IMR-90 (cell line): ENCODE measurements around the gene CXCL17. TPM values are rescaled to one million over a fixed set of nuclear protein-coding genes. Genes with fewer than 3 reads are reported as not detected.

Source experiments
- ATAC-seq: fragments of 200-7000 bp; cut with Tn5 transposase; 2 replicates; pipeline ENCODE4 v1.9.1; 2020; ENCODE audit warnings: low read depth, mild to moderate bottlenecking, moderate library complexity
- BruUV-seq: library from RNA; stranded (reverse); fragments of 400-500 nt; replicated peaks from 2 replicates; lab custom pipeline; 2021; lab: Mats Ljungman, UMichigan
- CTCF ChIA-PET: fragments of 300-600 bp; formaldehyde crosslinking; extraction: SDS; loops from one replicate; lab custom pipeline; 2021; ENCODE audit warnings: antibody characterized with exemption; lab: Yijun Ruan, JAX
- POLR2A ChIA-PET: fragments of 300-600 bp; sonication (Branson Sonifier 250); formaldehyde crosslinking; loops from one replicate; lab custom pipeline; 2022; ENCODE audit warnings: antibody characterized with exemption; ENCODE audit not compliant: unreplicated experiment; lab: Charles Lee
- DNase-seq: peaks from one replicate; pipeline ENCODE4 v3.0.0; 2013
- H2AFZ ChIP-seq: replicated peaks from 2 replicates; pipeline ENCODE3; 2013; ENCODE audit warnings: low read length, mild to moderate bottlenecking; ENCODE audit not compliant: poor library complexity
- H2AK5ac ChIP-seq: 2 replicates; pipeline ENCODE4 v1.6.1; 2013; ENCODE audit warnings: low read depth, low read length, inconsistent platforms
- H2AK9ac ChIP-seq: replicated peaks from 2 replicates; pipeline ENCODE3; 2013; ENCODE audit warnings: mild to moderate bottlenecking, low read depth, low read length, moderate library complexity; ENCODE audit not compliant: poor library complexity
- H2BK120ac ChIP-seq: 2 replicates; pipeline ENCODE4 v1.6.1; 2013; ENCODE audit warnings: low read depth, low read length, inconsistent platforms
- H2BK15ac ChIP-seq: 3 replicates; pipeline ENCODE4 v1.6.1; 2013; ENCODE audit warnings: low read depth, low read length, inconsistent platforms
- H2BK20ac ChIP-seq: 2 replicates; pipeline ENCODE4 v1.6.1; 2013; ENCODE audit warnings: low read depth, mild to moderate bottlenecking, inconsistent platforms, low read length, moderate library complexity
- H2BK5ac ChIP-seq: 2 replicates; pipeline ENCODE4 v1.6.1; 2013; ENCODE audit warnings: mild to moderate bottlenecking, low read depth, low read length, inconsistent platforms; ENCODE audit not compliant: poor library complexity, severe bottlenecking
- H3K14ac ChIP-seq: replicated peaks from 2 replicates; pipeline ENCODE4 v1.6.1; 2013; ENCODE audit warnings: low read depth, low read length, inconsistent platforms
- H3K18ac ChIP-seq: 2 replicates; pipeline ENCODE4 v1.6.1; 2013; ENCODE audit warnings: low read depth, low read length, control low read depth
- H3K23ac ChIP-seq: 2 replicates; pipeline ENCODE4 v1.6.1; 2013; ENCODE audit warnings: low read depth, low read length, inconsistent platforms
- H3K27ac ChIP-seq: 2 replicates; pipeline ENCODE4 v1.5.1; 2013; ENCODE audit warnings: mild to moderate bottlenecking, control low read depth, low read length; ENCODE audit not compliant: insufficient read depth
- H3K27me3 ChIP-seq: 2 replicates; pipeline ENCODE4 v1.6.1; 2013; ENCODE audit warnings: low read length; ENCODE audit not compliant: control insufficient read depth, insufficient read depth
- H3K36me3 ChIP-seq: 2 replicates; pipeline ENCODE4 v1.6.1; 2013; ENCODE audit warnings: low read length, mixed read lengths; ENCODE audit not compliant: control insufficient read depth, insufficient read depth
- H3K4ac ChIP-seq: 2 replicates; pipeline ENCODE4 v1.6.1; 2013; ENCODE audit warnings: low read depth, low read length, inconsistent platforms
- H3K4me1 ChIP-seq: 2 replicates; pipeline ENCODE4 v1.6.1; 2013; ENCODE audit warnings: low read length, mixed read lengths; ENCODE audit not compliant: control insufficient read depth, insufficient read depth
- H3K4me2 ChIP-seq: 2 replicates; pipeline ENCODE4 v1.6.1; 2013; ENCODE audit warnings: low read depth, mild to moderate bottlenecking, control low read depth, low read length, moderate library complexity
- H3K4me3 ChIP-seq: 2 replicates; pipeline ENCODE4 v1.5.1; 2013; ENCODE audit warnings: low read depth, mild to moderate bottlenecking, control low read depth, low read length, moderate library complexity; ENCODE audit not compliant: insufficient read depth
- H3K56ac ChIP-seq: 2 replicates; pipeline ENCODE4 v1.6.1; 2013; ENCODE audit warnings: low read length, inconsistent platforms; ENCODE audit not compliant: insufficient read depth; ENCODE audit errors: extremely low read depth
- H3K79me1 ChIP-seq, 2 experiments: 2 replicates each; pipeline ENCODE4 v1.6.1; 2013; ENCODE audit warnings: low read length in 2 of 2, inconsistent platforms in 1 of 2, low read depth in 1 of 2
- H3K9ac ChIP-seq: 2 replicates; pipeline ENCODE4 v1.6.1; 2013; ENCODE audit warnings: low read depth, low read length, control low read depth
- H3K9me1 ChIP-seq: 2 replicates; pipeline ENCODE4 v1.6.1; 2013; ENCODE audit warnings: low read length, inconsistent platforms; ENCODE audit not compliant: insufficient read depth
- H3K9me3 ChIP-seq: 2 replicates; pipeline ENCODE4 v1.6.1; 2013; ENCODE audit warnings: low read length; ENCODE audit not compliant: control insufficient read depth, insufficient read depth
- H4K20me1 ChIP-seq: 2 replicates; pipeline ENCODE4 v1.6.1; 2013; ENCODE audit warnings: low read length, inconsistent platforms; ENCODE audit not compliant: insufficient read depth
- H4K5ac ChIP-seq: 2 replicates; pipeline ENCODE4 v1.6.1; 2013; ENCODE audit warnings: mild to moderate bottlenecking, low read depth, low read length, control low read depth
- H4K8ac ChIP-seq, 2 experiments: 2 replicates each; pipeline ENCODE4 v1.6.1; 2013; ENCODE audit warnings: low read depth in 2 of 2, low read length in 2 of 2, control low read depth in 1 of 2, inconsistent platforms in 1 of 2
- H4K91ac ChIP-seq: 2 replicates; pipeline ENCODE4 v1.6.1; 2013; ENCODE audit warnings: low read depth, low read length, inconsistent platforms; ENCODE audit not compliant: insufficient read depth
- CEBPB ChIP-seq: IDR thresholded peaks from 2 replicates; pipeline ENCODE4 v1.6.1; 2012; ENCODE audit warnings: low read depth, low read length, improper control_type of control experiment
- ELK1 ChIP-seq: fragments of 150-350 bp; IDR thresholded peaks from 2 replicates; pipeline ENCODE4 v1.6.1; 2016; ENCODE audit warnings: low read depth, mild to moderate bottlenecking, low read length, moderate library complexity, borderline replicate concordance
- MAZ ChIP-seq: IDR thresholded peaks from 2 replicates; pipeline ENCODE4 v1.6.1; 2012; ENCODE audit warnings: low read depth, mild to moderate bottlenecking, low read length, improper control_type of control experiment, moderate library complexity, borderline replicate concordance
- MXI1 ChIP-seq: IDR thresholded peaks from 2 replicates; pipeline ENCODE4 v1.6.1; 2012; ENCODE audit warnings: low read depth, mild to moderate bottlenecking, low read length, moderate library complexity, borderline replicate concordance
- NFE2L2 ChIP-seq: fragments of 150-350 bp; IDR thresholded peaks from 2 replicates; pipeline ENCODE4 v1.6.1; 2016; ENCODE audit warnings: low read depth, mild to moderate bottlenecking, low read length
- WGBS, 2 experiments: methylation state at CpG; one replicate each; pipeline versions ENCODE4 v1.1.5 to v1.1.7; 2013; ENCODE audit warnings: missing lambda C conversion rate in 2 of 2; ENCODE audit not compliant: insufficient read length in 1 of 2; ENCODE audit errors: extremely low coverage in 2 of 2; 5-methylcytosine and 5-hydroxymethylcytosine counted together
- dilution Hi-C: fragments of 300-500 bp; cut with HindIII; formaldehyde crosslinking; loops from one replicate; pipeline ENCODE4 v1.14.3; 2018; ENCODE audit warnings: low sequenced_read_pairs; ENCODE audit not compliant: unreplicated experiment
- in situ Hi-C: fragments of 300-500 bp; cut with MboI; formaldehyde crosslinking; loops from 3 replicates; pipeline ENCODE4 v1.14.3; 2019; ENCODE audit warnings: low sequenced_read_pairs, inconsistent platforms, mixed read lengths
- intact Hi-C: fragments of 100-400 bp; cut with micrococcal nuclease; formaldehyde crosslinking; loops from 2 replicates; pipeline ENCODE4 v1.10.0; 2022
- polyA plus RNA-seq, 3 experiments: library from polyadenylated mRNA; depleted of rRNA; stranded (reverse); fragments of >200 nt; gene quantifications; 2 replicates each; pipeline ENCODE4 v1.2.3, GENCODE V29; 2012; ENCODE audit warnings: low replicate concordance in 1 of 3
- total RNA-seq: library from RNA; depleted of rRNA; stranded (reverse); fragments of >200 nt; gene quantifications from 2 replicates; pipeline ENCODE4 v1.2.3, GENCODE V29; 2012

The CXCL17 gene
- total and polyA plus RNA-seq, 2 of the 4 experiments (the other 2 are of a cell fraction): not detected

GRCh38 chr19:42403586-42403985, 39.2 kb downstream of the CXCL17 start:
- Histone ChIP-seq H2BK15ac (no peak overlapping the region), H2BK20ac (no peak overlapping the region), H3K4me3 (no peak overlapping the region), H3K23ac (no peak overlapping the region), H3K27ac (no peak overlapping the region), H4K5ac (no peak overlapping the region), H3K9me1 (peaks cover 13% of the 10 kb centered on the region; the same call in 1 of the 2 replicates), H3K9ac (no peak overlapping the region), H2AFZ (no peak overlapping the region), H2AK9ac (no peak overlapping the region), H3K36me3 (peaks cover 1% of the 10 kb centered on the region; the same call in 1 of the 2 replicates), H3K56ac (no peak overlapping the region), H3K4me1 (0 out of 2 replicates have a peak, but pooled peaks cover 4% of the 10 kb centered on the region), H3K79me1 (peaks cover 0 to 28% of the 10 kb centered on the region in 2 experiments; a peak in 2 of 4 replicates), H2BK5ac (no peak overlapping the region), H3K9me3 (no peaks in the 10 kb centered on the region), H3K27me3 (no peaks in the 10 kb centered on the region), H3K14ac (no peak overlapping the region), H3K4ac (no peak overlapping the region), H3K4me2 (no peak overlapping the region), H3K18ac (no peak overlapping the region), H2AK5ac (no peak overlapping the region), H2BK120ac (no peak overlapping the region), H4K20me1 (peaks cover 15% of the 10 kb centered on the region; the same call in 1 of the 2 replicates), H4K8ac (no peak overlapping the region), H4K91ac (no peak overlapping the region)
- WGBS, 2 experiments: 100% methylated on average over 6 of the region's 10 CpGs; no CpG with 5 or more reads in 1 of the 2 experiments
- ChIA-PET POLR2A (no interaction called here), CTCF (no interaction called here)
- no peak for TF ChIP-seq ELK1
- no peak for TF ChIP-seq NFE2L2
- TF ChIP-seq CEBPB: no peak
- TF ChIP-seq MAZ: no peak
- no peak for TF ChIP-seq MXI1
- in situ Hi-C loops: no loop called here
- dilution Hi-C loops: no loop called here
- intact Hi-C loops: loop anchor here (10.0 kb wide), 1 partner anchor 269 kb away; the partner anchor contains the start of gene POU2F2
- ATAC-seq (no peak), DNase-seq (no peak)
- BruUV-seq: no TSS peak
